Peyer's patch (tissue), 4 donors: ENCODE measurements around the gene CPSF7. TPM values are rescaled to one million over a fixed set of nuclear protein-coding genes. Genes with fewer than 3 reads are reported as not detected.

Experiments
- DNase-seq, 3 donors: peaks; one replicate each; pipeline ENCODE4 v3.0.0-alpha.2; 2017 to 2019
- H3K27ac ChIP-seq, 4 donors: fragments of 200-600 bp; sonication (generic); one replicate each; pipeline ENCODE4 v1.5.1; 2016 to 2019
- H3K27me3 ChIP-seq, 2 donors: fragments of 200-600 bp; sonication (generic); one replicate each; pipeline ENCODE4 v1.5.1; 2019
- H3K36me3 ChIP-seq, 3 donors: fragments of 200-600 bp; sonication (generic); one replicate each; pipeline ENCODE4 v1.5.1; 2016 to 2019
- H3K4me1 ChIP-seq, 4 donors: fragments of 200-600 bp; sonication (generic); one replicate each; pipeline ENCODE4 v1.5.1; 2016 to 2019
- H3K4me3 ChIP-seq, 4 donors: fragments of 200-600 bp; sonication (generic); 1 replicate in 3 of 4; 2 replicates in 1 of 4; pipeline ENCODE4 v1.5.1; 2016 to 2019; ENCODE audit warnings: mild to moderate bottlenecking in 1 of 4
- H3K9me3 ChIP-seq, 4 donors: fragments of 200-600 bp; sonication (generic); one replicate each; pipeline ENCODE4 v1.5.1; 2016 to 2019; ENCODE audit warnings: mild to moderate bottlenecking in 1 of 4
- POLR2A ChIP-seq, 2 donors: fragments of 450-650 bp; IDR thresholded peaks; one replicate each; pipeline ENCODE4 v1.5.1; 2017; ENCODE audit warnings: antibody characterized with exemption in 2 of 2, mild to moderate bottlenecking in 2 of 2, moderate library complexity in 2 of 2
- total RNA-seq, 4 donors: library from RNA; depleted of rRNA; stranded (reverse); fragments of >200 nt; gene quantifications; one replicate each; pipeline ENCODE4 v1.1.0, GENCODE V29; 2016
- TF ChIP-seq, protein P1 (sequence below), 6 experiments: fragments of 450-650 bp in 4 of 6; fragments of 200-600 bp in 2 of 6; sonication (generic) in 1 of 6; IDR thresholded peaks; one replicate each; pipeline ENCODE4 v1.5.1; 2017 to 2019; ENCODE audit warnings: antibody characterized with exemption in 6 of 6, mild to moderate bottlenecking in 3 of 6, moderate library complexity in 1 of 6

Gene CPSF7
- total RNA-seq, 4 donors from 2014 or later: 45.9 to 125 (median 79.9) TPM

DNA sequence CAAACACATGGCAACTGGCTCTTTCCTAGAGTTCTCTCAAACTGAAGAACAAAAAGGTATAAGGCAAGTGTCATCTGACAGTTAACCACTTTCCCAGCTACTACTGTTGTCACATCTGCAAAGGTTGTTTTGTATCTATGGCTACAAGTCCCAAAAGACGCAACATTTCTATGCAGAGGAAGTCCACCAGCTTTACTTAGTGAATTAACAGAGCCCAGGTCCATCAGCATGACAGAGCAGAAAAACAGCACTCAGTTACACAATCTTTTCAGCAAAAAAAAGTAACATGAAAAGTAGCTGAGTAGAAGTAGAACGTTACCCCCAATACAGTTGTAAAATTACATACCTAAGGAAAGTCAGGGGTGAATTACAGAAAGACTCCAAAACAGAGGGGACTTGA lies 12.1 kb downstream of the CPSF7 start:
- H3K27me3 ChIP-seq: no peaks in the 10 kb centered on the region
- TF ChIP-seq, protein P1, sequence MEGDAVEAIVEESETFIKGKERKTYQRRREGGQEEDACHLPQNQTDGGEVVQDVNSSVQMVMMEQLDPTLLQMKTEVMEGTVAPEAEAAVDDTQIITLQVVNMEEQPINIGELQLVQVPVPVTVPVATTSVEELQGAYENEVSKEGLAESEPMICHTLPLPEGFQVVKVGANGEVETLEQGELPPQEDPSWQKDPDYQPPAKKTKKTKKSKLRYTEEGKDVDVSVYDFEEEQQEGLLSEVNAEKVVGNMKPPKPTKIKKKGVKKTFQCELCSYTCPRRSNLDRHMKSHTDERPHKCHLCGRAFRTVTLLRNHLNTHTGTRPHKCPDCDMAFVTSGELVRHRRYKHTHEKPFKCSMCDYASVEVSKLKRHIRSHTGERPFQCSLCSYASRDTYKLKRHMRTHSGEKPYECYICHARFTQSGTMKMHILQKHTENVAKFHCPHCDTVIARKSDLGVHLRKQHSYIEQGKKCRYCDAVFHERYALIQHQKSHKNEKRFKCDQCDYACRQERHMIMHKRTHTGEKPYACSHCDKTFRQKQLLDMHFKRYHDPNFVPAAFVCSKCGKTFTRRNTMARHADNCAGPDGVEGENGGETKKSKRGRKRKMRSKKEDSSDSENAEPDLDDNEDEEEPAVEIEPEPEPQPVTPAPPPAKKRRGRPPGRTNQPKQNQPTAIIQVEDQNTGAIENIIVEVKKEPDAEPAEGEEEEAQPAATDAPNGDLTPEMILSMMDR (IDR thresholded peaks at IDR 0.05): no peak
- TF ChIP-seq POLR2A (IDR thresholded peaks at IDR 0.05): no peak
- H3K36me3 ChIP-seq: peaks cover 0 to 98% (median 6%) of the 10 kb centered on the region in 3 donors

DNA sequence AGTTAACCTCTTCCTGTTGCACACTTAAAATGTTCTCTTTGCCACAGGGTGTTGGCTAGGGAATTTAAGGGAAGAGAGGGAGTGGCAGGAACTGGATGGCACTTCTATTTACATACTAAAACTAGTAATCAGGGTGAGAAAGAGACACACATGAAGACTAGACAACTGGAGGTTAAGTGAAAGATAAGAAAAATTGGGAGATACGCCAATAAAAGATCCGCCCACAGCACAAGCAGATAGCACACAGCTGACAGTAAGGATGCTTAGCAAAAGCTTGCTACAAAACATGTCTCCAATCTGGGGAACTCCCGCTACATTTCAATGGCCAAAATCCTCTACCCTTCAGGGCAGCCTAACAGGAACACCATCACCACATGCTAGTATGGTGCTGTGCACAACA lies 12.8 kb downstream of the CPSF7 start:
- peaks cover 0 to 98% (median 6%) of the 10 kb centered on the region in 3 donors for H3K36me3 ChIP-seq
- TF ChIP-seq, protein P1 (IDR thresholded peaks at IDR 0.05): no peak
- no peak for TF ChIP-seq POLR2A (IDR thresholded peaks at IDR 0.05)
- H3K27ac ChIP-seq: no peak overlapping the region
- DNase-seq: no peak
- no peaks in the 10 kb centered on the region for H3K9me3 ChIP-seq
- H3K4me1 ChIP-seq: no peaks in the 10 kb centered on the region
- no peaks in the 10 kb centered on the region for H3K27me3 ChIP-seq
- H3K4me3 ChIP-seq: no peak overlapping the region

More for the DNA sequence above, 12.1 kb downstream of the CPSF7 start:
- Histone ChIP-seq H3K27ac (no peak overlapping the region), H3K4me3 (no peak overlapping the region), H3K9me3 (no peaks in the 10 kb centered on the region), H3K4me1 (no peaks in the 10 kb centered on the region)
- no peak for DNase-seq

DNA sequence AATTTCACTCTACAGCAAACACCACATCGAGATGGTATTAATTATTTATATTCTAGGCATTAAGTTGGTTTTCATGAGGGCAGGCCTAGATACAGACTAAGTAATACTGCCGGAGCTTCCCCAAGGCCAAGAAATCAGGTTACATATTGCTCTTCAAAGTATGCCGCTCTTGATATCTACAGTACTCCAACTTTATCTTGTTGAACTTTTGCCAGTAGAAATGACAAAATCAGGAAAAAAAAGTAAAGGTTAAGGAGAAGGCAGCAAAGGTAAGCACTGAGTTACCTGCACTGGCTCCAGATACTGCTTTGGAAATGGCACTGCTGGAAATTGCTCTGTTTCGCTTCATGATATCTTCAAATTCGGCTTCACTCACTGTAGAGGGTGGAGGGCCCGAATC lies 14.4 kb downstream of the CPSF7 start:
- Histone ChIP-seq H3K4me3 (no peak overlapping the region), H3K27me3 (no peaks in the 10 kb centered on the region), H3K9me3 (no peaks in the 10 kb centered on the region), H3K4me1 (no peaks in the 10 kb centered on the region), H3K36me3 (peaks cover 0 to 98% (median 0%) of the 10 kb centered on the region in 3 donors), H3K27ac (no peak overlapping the region)
- DNase-seq: no peak
- no peak for TF ChIP-seq POLR2A (IDR thresholded peaks at IDR 0.05)

DNA sequence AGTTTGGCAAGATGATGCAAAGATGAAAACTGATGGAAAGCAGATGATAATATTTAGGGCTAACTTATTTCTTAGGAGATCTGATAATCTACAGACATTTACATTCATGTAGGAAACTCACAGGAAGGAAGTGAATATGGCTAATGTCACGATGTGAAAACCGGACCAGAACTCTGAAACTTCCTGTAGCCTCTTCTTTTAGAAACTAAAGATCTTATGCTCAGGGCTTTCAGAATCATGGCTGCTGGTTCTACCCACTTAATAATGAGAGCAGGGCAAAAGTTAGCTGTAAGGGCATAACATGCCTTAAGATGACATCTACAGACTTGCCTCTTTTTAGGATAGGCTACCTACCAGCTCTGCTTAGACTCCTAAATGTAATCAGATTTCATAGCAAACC lies 15.2 kb downstream of the CPSF7 start:
- DNase-seq: no peak
- H3K4me3 ChIP-seq: no peak overlapping the region

DNA sequence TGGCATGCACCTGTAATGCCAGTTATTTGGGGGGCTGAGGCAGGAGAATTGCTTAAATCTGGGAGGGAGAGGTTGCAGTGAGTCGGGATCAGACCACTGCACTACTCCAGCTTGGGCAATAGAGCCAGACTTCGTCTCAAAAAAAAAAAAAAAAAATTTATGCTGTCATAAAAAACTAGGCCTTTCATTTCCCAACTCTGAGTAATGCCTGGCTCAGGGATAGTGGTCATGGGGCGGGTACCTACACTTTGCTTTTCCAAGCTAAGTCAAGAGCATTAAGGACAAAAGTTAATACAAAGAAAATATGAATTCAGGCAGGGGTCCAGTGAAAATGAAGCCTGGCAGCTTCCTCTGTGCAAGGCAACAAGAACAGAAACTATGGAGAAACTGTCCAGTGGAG lies 16.3 kb downstream of the CPSF7 start:
- no peaks in the 10 kb centered on the region for H3K27me3 ChIP-seq
- no peak for DNase-seq
- no peak overlapping the region for H3K27ac ChIP-seq
- H3K9me3 ChIP-seq: no peaks in the 10 kb centered on the region
- peaks cover 0 to 100% (median 0%) of the 10 kb centered on the region in 3 donors for H3K36me3 ChIP-seq
- H3K4me1 ChIP-seq: no peaks in the 10 kb centered on the region
- TF ChIP-seq POLR2A (IDR thresholded peaks at IDR 0.05): no peak
- TF ChIP-seq, protein P1 (IDR thresholded peaks at IDR 0.05): no peak
- no peak overlapping the region for H3K4me3 ChIP-seq

More for the DNA sequence above, 15.2 kb downstream of the CPSF7 start:
- TF ChIP-seq, protein P1 (IDR thresholded peaks at IDR 0.05): no peak
- TF ChIP-seq POLR2A (IDR thresholded peaks at IDR 0.05): no peak
- H3K36me3 ChIP-seq: peaks cover 0 to 99% (median 0%) of the 10 kb centered on the region in 3 donors
- H3K4me1 ChIP-seq: no peaks in the 10 kb centered on the region
- no peaks in the 10 kb centered on the region for H3K27me3 ChIP-seq
- H3K9me3 ChIP-seq: no peaks in the 10 kb centered on the region
- H3K27ac ChIP-seq: no peak overlapping the region

DNA sequence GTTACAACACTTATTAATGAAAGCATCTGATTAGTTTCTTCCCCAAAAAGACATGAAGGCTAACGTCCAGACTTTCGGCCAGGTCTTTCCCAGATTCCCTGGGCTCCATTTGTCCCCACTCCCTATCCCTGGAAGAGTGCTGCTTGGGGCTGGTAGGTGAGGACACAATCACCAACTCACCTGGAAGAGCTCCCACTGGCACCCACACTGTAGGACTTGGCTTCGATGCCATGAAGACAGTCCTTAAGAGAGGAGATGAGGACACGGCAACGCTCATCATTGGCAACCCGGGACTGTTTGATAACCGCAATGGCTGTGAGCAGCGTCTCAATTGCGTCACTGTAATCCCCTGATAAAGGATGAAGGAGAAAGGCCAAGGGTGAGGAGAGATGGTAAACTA lies 18.2 kb downstream of the CPSF7 start:
- H3K4me3 ChIP-seq: no peak overlapping the region
- no peaks in the 10 kb centered on the region for H3K27me3 ChIP-seq
- no peak overlapping the region for H3K27ac ChIP-seq
- peaks cover 0 to 99% (median 0%) of the 10 kb centered on the region in 3 donors for H3K36me3 ChIP-seq
- TF ChIP-seq, protein P1 (IDR thresholded peaks at IDR 0.05): no peak
- no peak for TF ChIP-seq POLR2A (IDR thresholded peaks at IDR 0.05)
- H3K9me3 ChIP-seq: no peaks in the 10 kb centered on the region
- no peaks in the 10 kb centered on the region for H3K4me1 ChIP-seq
- no peak for DNase-seq
